GM18858 (cell line): ENCODE measurements around the gene UVSSA.

Experiments
- ATAC-seq: cut with Tn5 transposase; IDR thresholded peaks from one replicate; pipeline ENCODE4 v1.9.1; 2021; ENCODE audit not compliant: unreplicated experiment

Gene UVSSA

DNA sequence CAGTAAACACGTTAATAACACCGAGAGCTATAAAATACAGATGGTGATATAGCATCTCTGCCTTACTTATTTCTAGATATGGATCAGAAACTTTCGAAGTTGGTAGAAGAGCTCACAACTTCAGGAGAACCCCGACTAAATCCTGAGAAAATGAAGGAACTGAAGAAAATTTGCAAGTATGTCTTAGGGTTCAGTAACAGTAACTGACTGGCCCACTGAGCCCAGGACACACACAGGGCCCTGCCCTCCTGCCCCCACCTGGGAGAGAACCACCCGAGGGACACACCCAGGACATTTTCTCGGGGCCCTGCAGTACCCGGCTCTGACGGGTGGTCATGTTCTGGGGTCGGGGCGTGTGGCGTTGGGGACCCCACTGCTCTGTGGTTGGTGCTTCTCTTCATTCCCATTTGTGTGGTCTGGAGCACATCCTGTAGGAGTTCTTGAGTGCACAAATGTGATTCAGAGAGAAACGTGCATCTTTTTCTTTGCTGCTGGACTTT is 1.1 kb downstream of the UVSSA start:
- no peak for ATAC-seq

DNA sequence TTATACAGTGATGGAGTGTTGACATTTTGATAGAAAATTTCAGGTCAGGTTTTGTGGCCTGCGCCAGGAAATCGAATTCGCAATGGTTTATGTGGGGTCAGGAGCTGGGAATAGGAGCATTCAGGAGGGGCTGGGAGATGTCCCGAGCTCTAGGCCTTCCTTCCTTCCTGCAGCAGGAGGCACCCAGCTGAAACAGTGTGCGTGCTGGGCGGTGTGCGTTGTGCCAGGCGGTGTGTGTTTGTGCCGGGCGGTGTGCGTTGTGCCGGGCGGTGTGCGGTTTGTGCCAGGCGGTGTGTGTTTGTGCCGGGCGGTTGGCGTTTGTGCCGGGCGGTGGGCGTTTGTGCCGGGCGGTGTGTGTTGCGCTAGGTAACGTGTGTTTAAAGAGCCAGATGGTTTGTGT is 1.7 kb downstream of the UVSSA start:
- no peak for ATAC-seq

DNA sequence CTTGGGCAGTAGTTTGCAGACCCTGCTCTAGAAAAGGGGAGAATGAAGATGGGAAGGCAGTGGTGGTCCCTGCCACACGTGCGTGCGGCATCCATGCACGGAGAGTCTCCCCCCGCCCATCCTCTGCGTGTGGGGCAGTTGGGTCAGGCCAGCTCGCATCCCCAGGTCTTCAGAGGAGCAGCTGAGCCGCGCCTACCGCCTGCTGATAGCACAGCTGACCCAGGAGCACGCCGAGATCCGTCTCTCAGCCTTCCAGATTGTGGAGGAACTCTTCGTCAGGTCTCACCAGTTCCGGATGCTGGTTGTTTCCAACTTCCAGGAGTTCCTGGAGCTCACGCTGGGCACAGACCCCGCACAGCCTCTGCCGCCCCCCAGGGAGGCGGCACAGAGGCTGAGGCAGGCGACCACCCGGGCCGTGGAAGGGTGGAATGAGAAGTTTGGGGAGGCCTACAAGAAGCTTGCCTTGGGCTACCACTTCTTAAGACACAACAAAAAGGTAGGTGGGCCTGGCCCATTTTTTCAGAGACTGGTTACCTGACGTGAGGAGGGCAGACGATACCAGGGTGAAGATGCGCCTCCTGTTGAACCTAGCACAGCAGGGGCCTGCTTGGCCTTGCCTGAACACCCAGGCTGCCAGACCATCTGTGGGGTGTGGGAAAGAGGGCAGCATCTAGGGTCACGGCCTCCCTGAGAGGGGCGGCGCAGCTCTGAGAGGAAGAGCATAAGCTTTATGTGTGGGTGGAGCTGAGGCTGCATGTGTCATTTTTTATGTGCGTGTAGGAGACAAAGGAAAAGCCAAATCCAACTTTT is 2.6 kb downstream of the UVSSA start:
- ATAC-seq: no peak

DNA sequence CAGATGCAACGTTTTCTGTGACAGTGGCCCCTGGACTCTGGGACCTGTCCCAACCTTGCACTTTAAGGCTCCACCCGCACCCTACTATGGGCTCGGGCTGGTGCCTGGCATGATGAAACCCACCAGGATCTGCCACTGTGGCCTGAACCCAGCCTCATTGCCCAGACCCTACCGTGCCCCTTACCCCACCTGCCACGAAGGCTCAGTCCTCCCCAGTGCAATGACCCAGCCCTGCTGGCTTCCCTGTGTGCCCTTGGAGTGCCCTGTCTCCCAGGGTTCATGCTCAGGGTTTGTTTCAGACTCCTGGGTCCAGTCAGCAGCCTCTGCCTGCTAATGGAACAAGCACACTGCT is 3.1 kb downstream of the UVSSA start:
- ATAC-seq: no peak

DNA sequence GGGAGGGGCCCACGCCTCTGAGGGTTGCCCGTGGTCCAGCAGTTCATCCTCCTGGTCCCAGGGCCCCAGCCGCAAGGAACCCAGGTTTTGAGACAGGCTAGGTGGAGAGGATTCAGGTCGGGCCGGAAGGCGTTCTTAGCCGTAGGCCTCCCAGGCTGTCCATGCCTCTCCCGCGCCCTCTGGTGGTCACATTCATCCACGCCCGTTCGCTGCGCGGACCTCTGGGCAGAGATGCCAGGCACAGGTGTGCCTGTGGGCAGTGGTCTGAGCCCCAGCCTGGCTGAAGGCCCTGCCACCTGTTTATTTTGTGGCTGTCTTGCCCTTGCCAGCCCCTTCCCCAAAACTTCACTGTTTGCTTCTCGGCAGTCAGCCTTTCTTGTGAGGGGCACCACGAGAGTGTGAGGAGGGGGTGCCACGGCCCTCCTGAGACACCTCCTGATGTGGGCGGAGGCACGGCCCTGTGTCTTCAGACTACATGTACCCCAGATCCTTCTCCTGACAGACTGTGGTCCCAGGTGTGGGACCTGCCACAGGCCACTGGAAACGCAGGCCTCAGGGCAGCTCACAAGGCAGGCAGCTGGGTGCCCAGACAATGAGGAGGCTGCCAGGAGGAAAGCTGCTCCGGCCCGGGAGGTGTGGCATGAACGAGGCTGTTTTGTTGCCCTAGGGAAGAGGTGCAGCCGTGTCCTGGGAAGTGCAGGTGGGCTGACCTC is 5.0 kb downstream of the UVSSA start:
- ATAC-seq: no peak

DNA sequence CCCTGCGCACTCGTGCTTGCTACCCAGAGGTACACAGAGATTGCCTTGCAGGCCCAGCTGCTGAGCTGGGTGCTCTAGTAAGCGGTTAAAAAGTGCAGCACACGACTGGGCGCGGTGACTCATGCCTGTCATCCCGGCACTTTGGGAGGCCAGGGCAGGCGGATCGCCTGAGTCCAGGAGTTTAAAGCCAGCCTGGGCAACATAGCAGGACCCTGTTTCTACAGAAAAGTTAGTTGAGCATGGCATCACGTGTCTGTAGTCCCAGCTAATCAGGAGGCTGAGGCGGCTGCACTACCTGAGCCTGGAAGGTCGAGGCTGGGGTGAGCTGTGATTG is 5.5 kb downstream of the UVSSA start:
- ATAC-seq: no peak

DNA sequence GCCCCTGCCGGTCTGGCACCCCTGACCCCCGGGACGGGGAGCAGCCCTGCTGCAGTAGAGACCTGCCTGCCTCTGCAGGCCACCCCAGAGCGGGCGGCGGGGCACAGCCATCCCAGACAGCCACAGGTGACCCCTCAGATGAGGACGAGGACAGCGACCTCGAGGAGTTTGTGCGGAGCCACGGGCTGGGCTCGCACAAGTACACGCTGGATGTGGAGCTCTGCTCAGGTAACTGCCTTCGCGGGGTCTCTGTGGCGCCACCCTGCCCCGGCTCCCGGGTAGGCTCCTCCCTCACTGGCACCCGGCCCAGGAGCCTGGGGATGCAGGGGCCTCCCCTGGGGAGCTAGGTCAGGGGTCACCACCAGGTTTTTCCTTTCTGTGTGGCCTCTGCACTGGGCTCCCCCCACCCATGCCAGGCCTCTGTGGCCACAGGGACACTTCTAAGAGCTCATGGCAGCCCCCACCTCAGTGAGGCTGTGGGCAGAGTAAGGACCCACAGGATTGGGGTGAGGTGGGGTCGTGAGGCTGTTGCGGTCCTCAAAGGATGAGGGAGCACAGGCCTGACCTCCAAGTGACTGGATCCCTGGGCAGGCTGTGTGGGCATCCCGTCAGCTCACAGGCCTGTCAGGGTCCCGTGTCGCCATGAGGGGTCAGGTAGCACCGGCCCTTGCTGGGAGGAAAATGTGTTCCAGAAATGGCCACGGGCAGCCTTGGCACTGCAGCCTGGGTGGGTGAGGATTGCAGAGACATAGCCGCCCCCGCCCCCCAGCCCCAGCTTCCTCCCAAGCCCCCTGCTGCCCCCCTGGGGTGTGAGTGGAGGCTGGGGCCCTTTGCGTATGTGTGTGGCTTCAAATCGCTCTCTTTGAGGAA is 6.4 kb downstream of the UVSSA start:
- no peak for ATAC-seq

DNA sequence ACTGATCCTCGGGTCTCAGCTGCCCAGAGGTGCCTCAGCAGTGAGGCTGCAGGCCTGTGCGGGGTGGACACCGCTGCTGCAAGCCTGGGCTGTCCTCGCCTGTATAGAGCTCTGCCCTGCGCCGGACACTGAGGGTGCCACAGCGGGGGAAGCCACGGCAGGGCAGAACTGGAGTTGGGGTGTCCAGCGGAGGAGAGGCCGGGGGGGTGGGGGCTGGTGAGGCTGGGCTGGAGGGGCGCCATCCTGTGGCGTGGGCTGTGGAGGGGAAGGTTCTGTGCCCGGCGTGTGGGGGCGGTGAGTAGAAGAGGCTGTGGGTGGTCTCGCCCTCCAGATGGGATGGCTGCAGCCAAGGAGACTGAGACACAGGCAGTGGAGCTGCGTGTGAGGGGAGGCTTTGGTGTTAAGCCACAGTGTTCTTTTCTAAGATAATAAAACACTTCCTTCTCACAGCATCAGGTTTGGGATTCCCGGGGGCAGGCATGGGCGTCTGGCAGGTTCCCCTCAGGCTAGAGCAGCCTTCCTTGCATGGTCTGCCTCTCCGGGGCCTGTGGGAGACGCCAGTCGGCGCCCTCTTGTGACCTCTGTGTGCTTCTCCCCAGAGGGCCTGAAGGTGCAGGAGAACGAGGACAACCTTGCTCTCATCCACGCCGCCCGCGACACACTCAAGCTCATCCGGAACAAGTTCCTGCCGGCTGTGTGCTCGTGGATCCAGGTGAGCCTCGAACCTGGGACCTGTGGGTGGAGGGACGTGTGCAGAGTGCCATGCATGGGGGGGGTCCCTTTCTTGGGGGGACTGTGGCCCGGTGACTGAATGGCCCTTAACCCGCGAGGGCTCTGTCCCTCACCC is 7.4 kb downstream of the UVSSA start:
- ATAC-seq: no peak

DNA sequence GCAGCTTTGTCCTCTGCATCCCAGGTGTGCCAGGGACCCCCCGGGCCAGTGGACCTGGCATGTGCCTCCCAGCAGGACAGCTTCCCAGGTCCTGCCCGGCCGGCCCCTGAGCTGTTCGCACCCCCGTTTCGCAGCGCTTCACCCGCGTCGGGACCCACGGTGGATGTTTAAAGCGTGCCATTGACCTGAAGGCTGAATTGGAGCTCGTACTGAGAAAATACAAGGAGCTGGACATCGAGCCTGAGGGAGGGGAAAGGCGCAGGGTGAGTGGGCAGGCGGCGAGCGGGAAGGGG is 7.9 kb downstream of the UVSSA start:
- no peak for ATAC-seq

DNA sequence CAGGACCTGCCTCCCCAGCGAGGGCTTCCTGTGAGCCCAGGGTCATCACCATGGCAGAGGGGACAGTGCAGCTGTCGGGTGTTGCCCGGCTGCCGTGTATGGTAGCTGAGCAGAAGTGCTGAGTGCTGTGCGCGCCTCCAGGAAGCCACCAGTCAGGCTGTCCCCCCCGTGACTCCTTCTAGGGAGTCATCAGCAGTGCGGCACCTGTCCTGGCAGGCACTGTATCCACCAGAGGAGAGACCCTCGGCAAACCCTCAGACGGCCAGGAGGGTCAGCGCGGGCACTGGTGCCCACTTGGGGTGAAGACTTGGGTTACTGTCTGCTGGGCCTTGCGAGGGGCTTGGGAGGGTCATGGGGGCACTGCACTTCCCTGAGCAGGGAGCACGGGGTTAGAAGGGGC is 8.4 kb downstream of the UVSSA start:
- no peak for ATAC-seq

DNA sequence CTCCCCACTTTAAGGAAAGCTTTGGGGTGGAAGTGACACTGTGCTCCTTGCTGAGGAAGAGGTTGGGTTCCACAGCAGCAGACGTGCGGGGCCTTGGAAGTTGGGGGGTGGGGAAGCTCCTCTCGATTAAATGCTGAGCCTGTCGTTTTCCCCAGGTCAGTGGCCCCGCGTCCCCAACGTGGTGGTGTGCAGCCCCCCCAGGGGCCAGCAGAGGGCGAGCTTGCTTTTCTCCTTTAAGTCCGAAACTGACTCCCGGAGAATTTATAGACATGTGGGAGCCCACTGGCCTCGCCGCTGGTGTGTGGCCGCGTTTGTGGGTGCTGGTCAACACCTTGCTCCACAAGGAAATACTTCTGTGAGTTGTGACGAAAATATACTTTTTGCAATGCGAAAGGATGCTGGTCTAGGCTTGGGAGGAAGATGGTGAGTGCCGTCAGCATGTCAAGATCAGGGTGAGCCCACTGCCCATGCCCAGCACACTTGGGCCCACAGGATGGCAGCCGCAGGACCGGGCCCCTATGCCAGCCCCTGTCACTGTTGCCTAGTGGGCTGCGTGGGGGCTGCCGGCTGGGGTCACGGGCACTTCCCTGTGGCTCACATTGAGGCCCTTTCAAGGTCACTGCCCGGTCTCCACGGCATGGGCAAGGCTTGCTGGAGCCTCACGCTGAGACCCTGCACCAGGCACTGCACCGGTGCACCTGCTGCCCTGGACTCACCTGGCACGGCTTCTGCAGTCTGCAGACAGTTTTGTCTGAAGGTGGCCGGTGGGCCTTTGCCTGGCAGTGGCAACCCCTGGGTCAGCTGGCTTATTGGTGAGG is 9.4 kb downstream of the UVSSA start:
- no peak for ATAC-seq

DNA sequence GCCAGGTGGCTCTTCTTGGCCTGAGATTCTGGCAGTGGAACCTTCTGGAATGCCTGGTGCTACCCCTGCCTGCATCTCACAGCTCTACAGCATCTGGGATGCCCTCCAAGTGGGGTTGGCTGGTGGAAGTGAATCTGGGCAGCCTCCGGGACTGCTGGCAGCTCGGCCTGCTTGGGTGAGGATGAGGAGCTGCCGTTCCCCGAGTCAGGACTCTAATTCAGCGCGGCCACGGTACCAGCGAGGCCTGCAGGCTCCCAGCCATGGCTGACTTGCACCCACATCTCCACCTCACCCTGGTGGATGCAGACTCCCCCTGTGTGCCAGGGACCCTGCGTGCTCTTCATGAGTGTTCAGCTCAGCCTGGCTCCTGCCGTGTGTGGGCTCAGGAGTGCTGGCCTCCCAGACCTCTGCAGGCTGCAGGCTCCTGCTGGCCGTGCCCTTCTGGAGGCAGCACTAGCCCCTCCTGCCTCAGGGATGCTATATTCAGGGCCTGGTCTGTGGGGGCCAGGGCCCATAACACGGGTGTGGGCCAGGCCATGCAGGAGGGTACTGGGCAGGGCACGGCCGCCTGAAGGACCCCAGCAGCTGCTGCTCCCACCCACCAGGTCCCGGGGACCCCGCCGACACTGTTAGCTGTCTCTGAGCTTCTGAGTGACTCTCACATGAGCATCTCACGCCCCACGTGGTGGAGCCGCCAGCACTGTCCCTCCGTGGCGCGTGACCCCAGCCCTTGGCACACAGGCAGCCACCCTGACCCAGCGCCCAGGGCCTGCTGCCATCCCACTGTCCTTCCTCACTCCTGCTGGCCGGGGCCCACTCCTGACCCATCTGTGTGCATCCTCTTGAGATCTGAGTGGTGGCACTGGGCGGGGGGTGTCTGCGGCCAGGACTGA is 10.6 kb downstream of the UVSSA start:
- ATAC-seq: no peak

DNA sequence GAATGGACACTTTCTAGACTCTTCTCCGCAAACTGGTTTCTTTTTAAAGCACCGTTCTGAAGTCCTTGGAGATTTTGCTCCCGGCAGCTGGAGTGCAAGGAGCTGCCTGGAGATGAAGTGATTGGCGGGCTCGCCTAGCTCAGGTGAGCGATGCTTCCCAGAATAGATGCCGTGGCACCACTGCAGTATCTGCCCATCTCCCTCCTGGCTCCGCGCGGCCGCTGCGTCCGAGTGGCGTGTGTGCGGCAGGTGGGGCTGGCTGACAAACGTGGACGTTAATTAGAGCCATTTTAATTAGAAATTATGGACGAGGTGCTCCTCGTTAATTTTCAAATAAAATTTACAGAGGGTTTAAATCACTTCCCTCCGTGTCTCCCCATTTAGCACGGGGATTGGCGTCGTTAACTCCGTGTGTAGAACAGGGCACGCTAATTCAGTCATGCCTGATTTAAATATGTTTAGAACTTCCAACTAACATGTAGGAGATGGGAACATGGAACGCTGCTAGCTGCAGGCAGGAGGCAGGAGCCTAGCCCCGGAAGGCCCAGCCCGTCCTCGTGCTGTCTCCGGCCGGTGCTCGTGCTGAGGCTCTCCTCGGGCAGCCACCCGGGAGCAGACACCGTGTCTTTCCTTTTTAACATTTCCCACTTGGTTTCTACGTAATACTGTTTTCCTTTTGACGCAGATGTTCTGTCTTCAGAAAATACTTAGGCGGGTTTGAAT is 11.6 kb downstream of the UVSSA start:
- no peak for ATAC-seq

DNA sequence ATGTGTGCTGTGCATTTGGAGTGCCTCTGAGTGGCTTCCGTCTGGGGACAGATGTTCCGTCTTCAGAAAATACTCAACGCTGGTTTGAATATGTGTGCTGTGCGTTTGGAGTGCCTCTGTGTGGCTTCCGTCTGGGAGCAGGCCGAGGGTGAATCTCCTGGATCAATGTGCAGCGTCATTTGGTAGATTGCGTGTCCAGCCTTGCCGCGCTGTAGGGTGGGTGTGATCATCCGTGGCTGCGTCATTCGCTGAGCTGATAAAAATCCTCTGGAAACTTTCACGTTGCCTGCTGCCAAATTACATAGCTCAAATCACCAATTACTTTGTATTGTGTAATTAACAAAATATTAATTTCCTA is 12.1 kb downstream of the UVSSA start:
- no peak for ATAC-seq

DNA sequence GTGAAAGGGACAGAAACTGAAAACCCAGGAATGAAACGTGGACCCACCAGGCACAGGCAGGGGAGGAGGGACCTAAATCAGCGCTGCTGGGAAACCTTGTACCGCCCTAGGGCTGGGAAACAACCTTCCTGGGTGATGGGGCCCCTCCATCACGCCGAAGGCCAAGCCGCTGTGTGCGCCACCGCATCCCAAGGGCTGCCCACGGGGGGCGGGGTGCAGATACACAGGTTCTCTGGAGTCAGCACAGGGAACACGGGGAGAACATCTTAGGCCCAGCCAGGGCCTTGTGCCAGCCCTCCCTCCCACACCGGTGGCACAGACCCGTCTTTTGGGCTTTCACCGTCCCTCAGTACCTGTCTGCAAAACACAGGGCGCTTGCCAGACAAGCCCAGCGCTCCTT is 13.0 kb downstream of the UVSSA start:
- no peak for ATAC-seq

DNA sequence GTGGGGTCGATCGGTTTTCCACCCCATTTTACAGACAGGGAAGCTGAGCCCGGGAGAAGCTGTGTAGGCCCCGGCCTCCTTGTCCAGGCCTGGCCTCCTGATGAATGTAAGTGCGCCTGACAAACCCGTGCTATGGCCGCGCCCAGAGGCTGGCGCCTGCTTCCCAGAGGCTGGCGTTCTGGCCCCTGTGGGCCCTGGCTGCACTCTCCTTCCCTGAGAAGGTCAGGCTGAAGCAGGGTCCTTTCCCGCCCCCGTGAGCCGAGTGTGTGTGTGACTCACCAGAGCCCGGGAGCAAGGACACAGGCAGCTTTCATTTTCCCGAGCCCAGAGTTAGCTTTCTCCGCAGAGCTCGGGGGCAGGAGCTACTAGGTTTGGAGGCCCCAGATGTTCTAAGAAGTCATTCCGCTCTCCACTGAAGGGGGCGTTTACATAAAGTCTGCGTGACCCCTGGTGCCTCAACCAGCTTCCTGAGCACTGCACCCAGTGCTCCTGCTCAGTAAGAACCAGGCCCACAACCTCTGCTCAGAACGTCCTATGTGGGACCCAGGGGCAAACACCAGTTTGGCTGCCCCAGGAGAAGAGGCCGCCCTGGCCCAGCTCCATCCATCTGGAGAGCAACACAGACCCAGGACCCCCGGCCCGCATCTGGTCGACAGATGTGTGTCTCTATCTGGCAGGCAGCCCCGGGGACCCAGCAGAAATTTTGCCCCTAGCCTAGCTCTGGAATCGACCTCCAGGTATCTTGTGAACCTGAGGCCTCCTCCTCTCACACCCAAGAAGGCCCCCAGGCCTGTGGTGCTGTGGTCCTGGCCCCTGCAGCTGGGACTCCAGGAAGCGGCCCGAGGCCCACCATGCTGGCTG is 13.6 kb downstream of the UVSSA start:
- ATAC-seq: no peak

DNA sequence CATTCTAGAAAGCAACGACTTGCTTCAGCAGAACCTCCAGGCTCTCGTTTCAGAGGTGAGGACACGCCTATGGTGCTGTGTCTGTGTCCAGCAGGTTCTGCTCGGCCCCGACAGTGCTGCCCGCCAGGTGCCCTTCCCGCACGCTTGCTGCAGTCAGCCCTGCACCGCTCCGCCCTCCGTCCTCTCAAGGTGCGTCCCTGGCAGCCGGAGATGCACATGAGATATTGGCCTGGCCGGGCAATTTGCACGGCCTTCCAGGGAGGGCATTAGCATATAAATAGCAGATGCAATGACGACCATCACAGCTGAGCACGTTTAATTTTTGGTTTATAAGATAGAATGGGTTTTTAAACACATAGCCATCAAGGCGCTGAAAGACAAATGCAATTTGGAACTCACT is 14.4 kb downstream of the UVSSA start:
- no peak for ATAC-seq

DNA sequence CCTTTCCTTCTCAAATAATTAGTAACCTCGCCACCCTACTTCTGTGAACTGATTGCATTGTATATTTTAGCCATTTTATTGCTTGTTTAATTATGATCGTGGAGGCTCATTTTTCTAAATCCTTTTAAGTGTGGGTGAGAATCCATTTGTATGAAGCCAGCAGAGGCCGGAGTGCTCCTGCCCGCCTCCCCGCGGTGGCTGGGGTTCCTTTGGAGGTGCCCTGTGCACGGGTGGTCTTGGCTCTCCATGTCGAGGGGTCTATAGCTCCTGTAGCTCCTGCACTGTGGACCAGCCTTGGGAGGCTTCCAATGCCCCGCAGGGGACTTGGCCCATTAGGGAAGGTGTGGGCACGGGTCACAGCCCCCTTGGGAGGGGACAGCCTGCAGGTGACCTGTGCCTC is 15.0 kb downstream of the UVSSA start:
- no peak for ATAC-seq
